Tibial nerve (tissue), 4 donors: ENCODE results near the gene ARID1B. TPM values are rescaled to one million over a fixed set of nuclear protein-coding genes. Genes with fewer than 3 reads are reported as not detected.

ENCODE experiments used
- DNase-seq, 2 donors: peaks; one replicate each; pipeline ENCODE4 v3.0.0-alpha.2; 2019; ENCODE audit warnings: low spot score in 2 of 2
- H3K27ac ChIP-seq, 4 donors: fragments of 200-600 bp; sonication (generic) in 3 of 4; one replicate each; pipeline ENCODE4 v1.5.1; 2017 to 2019; ENCODE audit warnings: mild to moderate bottlenecking in 1 of 4
- H3K27me3 ChIP-seq, 2 donors: fragments of 200-600 bp; sonication (generic) in 1 of 2; one replicate each; pipeline versions ENCODE4 v1.5.1 to v1.6.0; 2017 to 2019
- H3K36me3 ChIP-seq, 3 donors: fragments of 200-600 bp; sonication (generic); one replicate each; pipeline ENCODE4 v1.5.1; 2018 to 2019
- H3K4me1 ChIP-seq, 4 donors: fragments of 200-600 bp; sonication (generic) in 3 of 4; one replicate each; pipeline ENCODE4 v1.5.1; 2017 to 2019
- H3K4me3 ChIP-seq, 4 donors: fragments of 200-600 bp; sonication (generic) in 3 of 4; one replicate each; pipeline ENCODE4 v1.5.1; 2017 to 2019; ENCODE audit warnings: mild to moderate bottlenecking in 1 of 4, moderate library complexity in 1 of 4
- H3K9me3 ChIP-seq, 4 donors: fragments of 200-600 bp; sonication (generic) in 3 of 4; one replicate each; pipeline ENCODE4 v1.5.1; 2017 to 2019
- EP300 ChIP-seq, 2 donors: sonication (generic); formaldehyde crosslinking; IDR thresholded peaks; one replicate each; pipeline ENCODE4 v1.6.1; 2017; ENCODE audit warnings: antibody characterized with exemption in 2 of 2, mild to moderate bottlenecking in 1 of 2
- POLR2A ChIP-seq, 2 donors: fragments of 450-650 bp; IDR thresholded peaks; one replicate each; pipeline ENCODE4 v1.6.1; 2017; ENCODE audit warnings: antibody characterized with exemption in 2 of 2, mild to moderate bottlenecking in 2 of 2, moderate library complexity in 2 of 2
- WGBS, 2 donors: methylation state at CpG; one replicate each; pipeline ENCODE4 v1.1.5; 2018; 5-methylcytosine and 5-hydroxymethylcytosine counted together
- total RNA-seq, 4 donors: library from RNA; depleted of rRNA; stranded (reverse); fragments of >200 nt; gene quantifications; one replicate each; pipeline ENCODE4 v1.1.0, GENCODE V29; 2016
- TF ChIP-seq, protein P1 (sequence below), 5 experiments: fragments of 200-600 bp in 3 of 5; fragments of 450-650 bp in 2 of 5; sonication (generic) in 3 of 5; IDR thresholded peaks; one replicate each; pipeline ENCODE4 v1.5.1; 2016 to 2019; ENCODE audit warnings: antibody characterized with exemption in 5 of 5, mild to moderate bottlenecking in 3 of 5, moderate library complexity in 2 of 5

The ARID1B gene
- total RNA-seq, 4 donors from 2014 or later: 91.5 to 123 (median 110) TPM

DNA sequence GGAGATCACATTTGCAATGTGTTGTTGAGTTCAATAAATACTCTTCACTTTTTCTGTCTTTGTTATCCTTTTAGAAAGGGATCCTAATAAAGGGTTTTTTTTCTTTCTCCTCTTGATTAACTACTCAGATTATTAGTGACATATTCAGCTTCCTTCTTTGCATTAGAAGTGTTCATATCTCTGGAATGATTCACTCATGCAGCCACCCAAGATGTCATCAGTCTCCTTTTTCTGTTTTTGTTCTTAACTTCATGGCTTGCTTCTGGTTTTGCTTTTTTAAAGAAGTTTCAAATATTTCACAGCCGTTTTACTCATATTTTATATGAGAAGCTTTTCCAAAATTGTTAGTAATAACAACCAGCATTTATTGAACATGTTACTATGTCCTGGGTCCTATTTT lies 358.5 kb downstream of the ARID1B start:
- no peak for TF ChIP-seq EP300 (IDR thresholded peaks at IDR 0.05)
- H3K27me3 ChIP-seq: no peaks in the 10 kb centered on the region
- no peak for DNase-seq
- H3K36me3 ChIP-seq: peaks cover 0 to 52% (median 10%) of the 10 kb centered on the region in 3 donors
- no peak overlapping the region for H3K4me3 ChIP-seq
- H3K4me1 ChIP-seq: no peaks in the 10 kb centered on the region
- WGBS, 2 donors: 73 to 81% methylated on average over 1 of the region's 1 CpG
- H3K27ac ChIP-seq: no peak overlapping the region
- no peaks in the 10 kb centered on the region for H3K9me3 ChIP-seq

GRCh38 chr6:157137501-157137900 lies 360.3 kb downstream of the ARID1B start:
- TF ChIP-seq POLR2A (IDR thresholded peaks at IDR 0.05) (no peak), EP300 (IDR thresholded peaks at IDR 0.05) (no peak)
- TF ChIP-seq, protein P1, sequence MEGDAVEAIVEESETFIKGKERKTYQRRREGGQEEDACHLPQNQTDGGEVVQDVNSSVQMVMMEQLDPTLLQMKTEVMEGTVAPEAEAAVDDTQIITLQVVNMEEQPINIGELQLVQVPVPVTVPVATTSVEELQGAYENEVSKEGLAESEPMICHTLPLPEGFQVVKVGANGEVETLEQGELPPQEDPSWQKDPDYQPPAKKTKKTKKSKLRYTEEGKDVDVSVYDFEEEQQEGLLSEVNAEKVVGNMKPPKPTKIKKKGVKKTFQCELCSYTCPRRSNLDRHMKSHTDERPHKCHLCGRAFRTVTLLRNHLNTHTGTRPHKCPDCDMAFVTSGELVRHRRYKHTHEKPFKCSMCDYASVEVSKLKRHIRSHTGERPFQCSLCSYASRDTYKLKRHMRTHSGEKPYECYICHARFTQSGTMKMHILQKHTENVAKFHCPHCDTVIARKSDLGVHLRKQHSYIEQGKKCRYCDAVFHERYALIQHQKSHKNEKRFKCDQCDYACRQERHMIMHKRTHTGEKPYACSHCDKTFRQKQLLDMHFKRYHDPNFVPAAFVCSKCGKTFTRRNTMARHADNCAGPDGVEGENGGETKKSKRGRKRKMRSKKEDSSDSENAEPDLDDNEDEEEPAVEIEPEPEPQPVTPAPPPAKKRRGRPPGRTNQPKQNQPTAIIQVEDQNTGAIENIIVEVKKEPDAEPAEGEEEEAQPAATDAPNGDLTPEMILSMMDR (IDR thresholded peaks at IDR 0.05): no peak
- Histone ChIP-seq H3K4me3 (no peak overlapping the region), H3K36me3 (peaks cover 0 to 57% (median 10%) of the 10 kb centered on the region in 3 donors), H3K4me1 (no peaks in the 10 kb centered on the region), H3K27me3 (no peaks in the 10 kb centered on the region), H3K9me3 (no peaks in the 10 kb centered on the region), H3K27ac (no peak overlapping the region)
- 74 to 83% methylated on average over 2 of the region's 2 CpGs for WGBS, 2 donors
- DNase-seq: no peak

- no peaks in the 10 kb centered on the region for H3K9me3 ChIP-seq
- peaks cover 0 to 15% (median 11%) of the 10 kb centered on the region in 4 donors for H3K4me1 ChIP-seq
- no peak overlapping the region for H3K4me3 ChIP-seq
- no peak overlapping the region for H3K27ac ChIP-seq
- 87 to 89% methylated on average over 15 of the region's 15 CpGs for WGBS, 2 donors
- no peaks in the 10 kb centered on the region for H3K27me3 ChIP-seq
- H3K36me3 ChIP-seq: peaks cover 0 to 44% (median 0%) of the 10 kb centered on the region in 3 donors
- no peak for DNase-seq
- TF ChIP-seq POLR2A (IDR thresholded peaks at IDR 0.05): no peak
- TF ChIP-seq EP300 (IDR thresholded peaks at IDR 0.05): no peak
- TF ChIP-seq, protein P1 (IDR thresholded peaks at IDR 0.05): no peak
Observed at GRCh38 chr6:157139054-157139708, 362.0 kb downstream of the ARID1B start.

DNA sequence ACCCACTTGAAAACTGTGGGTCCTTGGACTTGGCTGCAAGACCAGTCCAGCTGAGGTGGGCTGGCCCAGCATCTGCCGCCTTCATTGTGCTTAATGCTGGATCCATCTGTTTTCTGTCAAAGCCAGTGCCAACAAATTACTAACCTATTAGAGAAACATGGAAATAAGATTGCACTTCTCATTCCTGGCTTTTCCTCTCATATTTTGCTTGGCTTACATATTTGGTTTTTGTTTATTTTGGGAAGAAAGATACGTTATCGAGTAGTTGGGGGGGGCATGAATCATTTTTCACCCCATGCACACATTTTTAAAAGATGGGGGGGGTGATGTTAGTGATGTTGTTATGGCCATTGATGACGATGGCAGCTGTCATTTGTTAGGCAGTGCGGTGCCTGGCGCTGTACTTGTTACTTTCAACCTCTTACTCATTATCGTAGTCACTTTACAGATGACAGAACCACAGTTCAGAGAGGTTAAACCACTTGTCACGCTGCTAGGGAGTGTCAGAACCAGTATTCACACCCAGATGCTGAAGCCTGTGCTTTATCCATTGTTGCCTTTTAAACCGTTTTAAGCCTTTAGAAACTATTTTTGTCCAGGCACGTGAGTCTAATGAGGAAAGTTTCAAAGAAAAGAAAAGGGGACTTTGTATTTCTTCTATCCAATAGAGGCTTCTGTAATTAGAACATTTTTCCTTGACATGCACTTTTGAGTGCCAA lies 366.2 kb downstream of the ARID1B start:
- H3K4me3 ChIP-seq: no peak overlapping the region
- TF ChIP-seq, protein P1 (IDR thresholded peaks at IDR 0.05): no peak
- no peak for TF ChIP-seq POLR2A (IDR thresholded peaks at IDR 0.05)
- peak in 1 of 2 donors; percentile 22 for TF ChIP-seq EP300 (IDR thresholded peaks at IDR 0.05)
- peak overlapping the region in 2 of 4 donors; percentile 70 to 85 for H3K27ac ChIP-seq
- H3K9me3 ChIP-seq: no peaks in the 10 kb centered on the region
- peaks cover 0 to 43% (median 18%) of the 10 kb centered on the region in 4 donors for H3K4me1 ChIP-seq
- WGBS, 2 donors: 20 to 31% methylated on average over 10 of the region's 10 CpGs
- no peaks in the 10 kb centered on the region for H3K27me3 ChIP-seq
- H3K36me3 ChIP-seq: peaks cover 0 to 27% (median 0%) of the 10 kb centered on the region in 3 donors
- no peak for DNase-seq

DNA sequence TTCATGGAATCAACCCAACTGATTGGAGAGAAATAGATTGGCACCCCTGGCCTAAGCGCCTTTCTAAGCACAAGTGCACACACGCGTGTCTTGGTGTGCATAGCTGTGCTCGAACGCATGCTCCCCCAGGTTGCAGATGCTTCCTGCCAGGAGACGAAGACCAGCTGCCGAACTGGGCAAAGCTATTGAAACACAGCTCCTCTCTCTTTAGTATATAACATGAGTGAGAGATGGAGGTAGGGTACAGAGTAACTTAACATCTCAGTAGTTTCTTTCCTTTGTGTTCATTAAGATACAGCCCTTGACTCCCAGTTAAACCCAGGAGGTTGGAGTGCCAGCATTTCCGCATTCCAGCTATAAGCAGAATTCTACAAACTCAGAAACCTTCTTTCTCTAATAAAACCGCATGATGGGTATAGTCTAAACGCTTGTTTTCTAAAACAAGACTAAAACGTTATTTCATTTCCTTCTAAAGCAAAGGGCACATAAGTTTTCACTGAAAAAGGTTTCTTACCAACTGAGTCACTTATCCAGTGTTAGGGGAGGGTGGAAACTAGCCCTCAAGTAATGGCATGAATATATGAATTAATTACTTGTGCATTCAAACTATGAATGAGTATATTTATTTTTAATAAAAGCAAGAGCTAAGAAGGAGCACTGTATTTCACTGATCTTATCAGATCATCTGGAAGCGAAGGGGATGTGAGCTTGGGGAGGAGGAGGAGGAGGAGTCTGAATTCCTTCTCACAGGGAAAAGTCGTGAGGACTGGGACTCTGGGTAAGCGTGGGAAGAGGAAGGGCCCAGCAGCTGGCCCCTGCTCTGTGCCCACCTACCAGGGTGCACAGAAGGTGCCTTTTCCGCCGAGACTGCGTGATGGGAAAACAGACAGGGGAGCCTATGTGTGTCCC lies 367.0 kb downstream of the ARID1B start:
- peak overlapping the region in 3 of 4 donors; percentile 41 to 85 (median 70) for H3K27ac ChIP-seq
- no peak for DNase-seq
- H3K27me3 ChIP-seq: no peaks in the 10 kb centered on the region
- TF ChIP-seq, protein P1 (IDR thresholded peaks at IDR 0.05): no peak
- no peak for TF ChIP-seq EP300 (IDR thresholded peaks at IDR 0.05)
- no peak for TF ChIP-seq POLR2A (IDR thresholded peaks at IDR 0.05)
- H3K9me3 ChIP-seq: no peaks in the 10 kb centered on the region
- WGBS, 2 donors: 53 to 55% methylated on average over 17 of the region's 17 CpGs
- peaks cover 0 to 50% (median 22%) of the 10 kb centered on the region in 4 donors for H3K4me1 ChIP-seq
- no peak overlapping the region for H3K4me3 ChIP-seq
- peaks cover 0 to 32% (median 4%) of the 10 kb centered on the region in 3 donors for H3K36me3 ChIP-seq
